HepG2 (cell line): ENCODE measurements around the gene PARP16. TPM values are rescaled to one million over a fixed set of nuclear protein-coding genes. Genes with fewer than 3 reads are reported as not detected.
"Not testable (repeated sequence)": the region's sequence is repeated elsewhere in the genome, so short reads cannot be mapped to it uniquely, and the experiment has no call there.

ENCODE experiments used
- ATAC-seq: fragments of 200-7000 bp; cut with Tn5 transposase; 3 replicates; pipeline ENCODE4 v1.9.1; 2020; ENCODE audit warnings: mild to moderate bottlenecking, moderate library complexity
- BruUV-seq: library from RNA; stranded (reverse); fragments of 400-500 nt; replicated peaks from 2 replicates; lab custom pipeline; 2021; lab: Mats Ljungman, UMichigan
- CTCF ChIA-PET: fragments of 300-600 bp; formaldehyde crosslinking; extraction: SDS; loops from one replicate; lab custom pipeline; 2021; ENCODE audit warnings: low total read pairs, inconsistent platforms, low intra/inter-chr PET ratio; lab: Yijun Ruan, JAX
- POLR2A ChIA-PET: fragments of 350-600 bp; sonication (Branson Sonifier 250); formaldehyde crosslinking; loops from one replicate; lab custom pipeline; 2020; ENCODE audit warnings: antibody characterized with exemption, inconsistent platforms; lab: Yijun Ruan, JAX
- DNase-seq: peaks from one replicate; pipeline ENCODE4 v3.0.0-alpha.2; 2015; ENCODE audit warnings: low spot score
- FAIRE-seq: peaks from 3 replicates; lab custom pipeline; 2011; peaks lifted over from hg19 to GRCh38; lab: Jason Lieb, UNC
- H2AFZ ChIP-seq: one replicate; pipeline ENCODE4 v1.6.1; 2011; ENCODE audit warnings: low read length, inconsistent platforms
- H3K27ac ChIP-seq: fragments of 300-600 bp; 3 replicates; pipeline ENCODE4 v1.8.0; 2011; ENCODE audit warnings: mixed run types, mild to moderate bottlenecking, mixed read lengths, low read length, inconsistent platforms; ENCODE audit not compliant: insufficient read depth; ENCODE audit errors: extremely low read length
- H3K27me3 ChIP-seq, 2 experiments: fragments of 200-600 bp in 1 of 2; 2 replicates in 1 of 2; 3 replicates in 1 of 2; pipeline versions ENCODE4 v1.6.0 to v1.8.0; 2011; ENCODE audit warnings: low read length in 2 of 2, mild to moderate bottlenecking in 2 of 2, moderate library complexity in 2 of 2, inconsistent platforms in 1 of 2; ENCODE audit not compliant: insufficient read depth in 2 of 2, control insufficient read depth in 1 of 2
- H3K36me3 ChIP-seq, 2 experiments: fragments of 200-600 bp in 1 of 2; replicated peaks in 1 of 2; 2 replicates in 1 of 2; 3 replicates in 1 of 2; pipeline versions ENCODE4 v1.5.1 to v1.8.0; 2011; ENCODE audit warnings: low read length in 2 of 2, inconsistent platforms in 1 of 2; ENCODE audit not compliant: insufficient read depth in 2 of 2, control insufficient read depth in 1 of 2
- H3K4me1 ChIP-seq: 2 replicates; pipeline ENCODE4 v1.5.1; 2012; ENCODE audit warnings: low read length, inconsistent platforms; ENCODE audit not compliant: insufficient read depth
- H3K4me2 ChIP-seq: 2 replicates; pipeline ENCODE4 v1.6.0; 2011; ENCODE audit warnings: low read depth, low read length, inconsistent platforms
- H3K4me3 ChIP-seq, 3 experiments: fragments of 200-600 bp in 1 of 3; sonication (generic), shearing (Covaris generic) in 1 of 3; replicated peaks in 1 of 3; 2 replicates each; pipeline ENCODE4 v1.5.1; 2011 to 2016; ENCODE audit warnings: low read length in 3 of 3, inconsistent platforms in 2 of 3, low read depth in 2 of 3, mild to moderate bottlenecking in 2 of 3, control low read depth in 1 of 3, mixed read lengths in 1 of 3; ENCODE audit not compliant: insufficient read depth in 1 of 3
- H3K79me2 ChIP-seq: one replicate; pipeline ENCODE4 v1.6.1; 2011; ENCODE audit warnings: low read length, inconsistent platforms; ENCODE audit not compliant: insufficient read depth
- H3K9ac ChIP-seq: 2 replicates; pipeline ENCODE4 v1.6.0; 2011; ENCODE audit warnings: mild to moderate bottlenecking, low read depth, low read length, inconsistent platforms; ENCODE audit not compliant: insufficient read depth
- H3K9me3 ChIP-seq: 2 replicates; pipeline ENCODE4 v1.5.1; 2012; ENCODE audit warnings: mild to moderate bottlenecking, low read length
- H4K20me1 ChIP-seq: 2 replicates; pipeline ENCODE4 v1.6.0; 2011; ENCODE audit warnings: inconsistent platforms, mild to moderate bottlenecking, low read length, moderate library complexity; ENCODE audit not compliant: insufficient read depth
- DMTF1 ChIP-seq: sonication (generic); formaldehyde crosslinking; IDR thresholded peaks from 2 replicates; pipeline ENCODE4 v1.4.0; 2020; ENCODE audit warnings: mild to moderate bottlenecking, missing genetic modification reagents
- GATAD2A ChIP-seq: IDR thresholded peaks from 2 replicates; pipeline ENCODE4 v1.6.1; 2016
- HES4 ChIP-seq: sonication (generic); formaldehyde crosslinking; IDR thresholded peaks from 2 replicates; pipeline ENCODE4 v1.9.0; 2021; ENCODE audit warnings: mild to moderate bottlenecking, missing genetic modification reagents, borderline replicate concordance
- HHEX ChIP-seq: IDR thresholded peaks from 2 replicates; pipeline ENCODE4 v1.6.1; 2016; ENCODE audit warnings: control low read depth
- LBX2 ChIP-seq: sonication (generic); formaldehyde crosslinking; IDR thresholded peaks from 2 replicates; pipeline ENCODE4 v1.5.0; 2020; ENCODE audit warnings: missing genetic modification reagents, mild to moderate bottlenecking, borderline replicate concordance
- MIER3 ChIP-seq: IDR thresholded peaks from 2 replicates; pipeline ENCODE4 v1.6.1; 2016; ENCODE audit warnings: missing compliant biosample characterization, borderline replicate concordance
- PHF20 ChIP-seq: sonication (generic); formaldehyde crosslinking; IDR thresholded peaks from 2 replicates; pipeline ENCODE4 v1.5.0; 2020; ENCODE audit warnings: mild to moderate bottlenecking, missing genetic modification reagents
- PRDM4 ChIP-seq: sonication (generic); formaldehyde crosslinking; IDR thresholded peaks from 2 replicates; pipeline ENCODE4 v1.9.0; 2021; ENCODE audit warnings: missing genetic modification reagents, borderline replicate concordance
- ZFX ChIP-seq: sonication (generic); formaldehyde crosslinking; IDR thresholded peaks from 2 replicates; pipeline ENCODE4 v1.4.0; 2020; ENCODE audit warnings: mild to moderate bottlenecking, low read depth, missing genetic modification reagents, moderate library complexity
- ZNF597 ChIP-seq: sonication (generic); formaldehyde crosslinking; IDR thresholded peaks from 2 replicates; pipeline ENCODE4 v1.5.0; 2020; ENCODE audit warnings: missing genetic modification reagents
- ZNF781 ChIP-seq: sonication (generic); formaldehyde crosslinking; IDR thresholded peaks from 2 replicates; pipeline ENCODE4 v1.5.1; 2020; ENCODE audit warnings: borderline replicate concordance, mild to moderate bottlenecking, missing genetic modification reagents; ENCODE audit errors: not compliant biosample characterization
- WGBS: methylation state at CpG from one replicate; pipeline ENCODE4 v1.1.6; 2017; ENCODE audit warnings: low lambda C conversion rate; 5-methylcytosine and 5-hydroxymethylcytosine counted together
- in situ Hi-C: cut with HindIII; loops from 2 replicates; pipeline ENCODE4 v1.10.0; 2017; ENCODE audit warnings: low pct_unique_long_range_greater_than_20kb; ENCODE audit not compliant: extremely low pct_ligation_motif_present
- intact Hi-C: fragments of 100-400 bp; cut with micrococcal nuclease; formaldehyde crosslinking; loops from one replicate; pipeline ENCODE4 v1.10.0; 2022; ENCODE audit not compliant: unreplicated experiment
- polyA plus RNA-seq, 8 experiments: library from polyadenylated mRNA; depleted of rRNA in 3 of 8; stranded (reverse) in 7 of 8; unstranded in 1 of 8; fragments of >200 nt; fragmentation: Illumina TruSeq in 4 of 8; extraction: Trizol in 4 of 8; gene quantifications; 2 replicates each; pipeline versions ENCODE4 v1.2.1 to v1.2.3, GENCODE V29; 2011 to 2016; ENCODE audit warnings: low read depth in 4 of 8, missing spikeins in 1 of 8, mixed read lengths in 1 of 8; ENCODE audit not compliant: insufficient read depth in 1 of 8
- total RNA-seq, 5 experiments: library from RNA; depleted of rRNA; stranded (reverse); fragments of >200 nt; fragmentation: Illumina TruSeq; extraction: Trizol; gene quantifications; 2 replicates each; pipeline ENCODE4 v1.2.3, GENCODE V29; 2016; ENCODE audit warnings: low read depth in 1 of 5

Gene PARP16
- total and polyA plus RNA-seq, 2 of the 13 experiments (the other 11 are each of a cell fraction or from before 2014, with no cell fraction given): 6.8 to 7.6 TPM

- in situ Hi-C loops, CTCF ChIA-PET, H3K27ac ChIP-seq, H3K9me3 ChIP-seq, H3K36me3 ChIP-seq, H2AFZ ChIP-seq, intact Hi-C loops, FAIRE-seq, H3K4me2 ChIP-seq, H4K20me1 ChIP-seq, DNase-seq, BruUV-seq, H3K9ac ChIP-seq, ATAC-seq, H3K27me3 ChIP-seq, H3K79me2 ChIP-seq, POLR2A ChIA-PET, H3K4me3 ChIP-seq: not testable (repeated sequence)
- 23% methylated on average over 4 of the region's 10 CpGs for WGBS
- peaks cover 25% of the 10 kb centered on the region for H3K4me1 ChIP-seq
Observed at GRCh38 chr15:65226901-65227300, 59.8 kb downstream of the PARP16 start.

- POLR2A ChIA-PET: no interaction called here
- no peak overlapping the region for H3K4me3 ChIP-seq
- H2AFZ ChIP-seq: no peak overlapping the region
- no peaks in the 10 kb centered on the region for H3K79me2 ChIP-seq
- H3K27me3 ChIP-seq: no peaks in the 10 kb centered on the region; a peak in 1 of 5 replicates
- TF ChIP-seq DMTF1 (CRISPR knock-in tag): no peak
- TF ChIP-seq HES4 (CRISPR knock-in tag): no peak
- TF ChIP-seq LBX2 (CRISPR knock-in tag): no peak
- TF ChIP-seq ZNF597 (CRISPR knock-in tag): no peak
- TF ChIP-seq ZFX: no peak
- TF ChIP-seq MIER3: no peak
- TF ChIP-seq PRDM4 (CRISPR knock-in tag): no peak
- no peak for TF ChIP-seq HHEX
- TF ChIP-seq GATAD2A (CRISPR knock-in tag): no peak
- no peak for TF ChIP-seq PHF20
- no peak for TF ChIP-seq ZNF781 (CRISPR knock-in tag)
- CTCF ChIA-PET: no interaction called here
- H3K9me3 ChIP-seq: no peaks in the 10 kb centered on the region
- no peaks in the 10 kb centered on the region for H3K36me3 ChIP-seq
- FAIRE-seq (no peak), DNase-seq (no peak), ATAC-seq (peak; percentile 62)
- no peak overlapping the region for H3K9ac ChIP-seq
- 83% methylated on average over 3 of the region's 3 CpGs for WGBS
- in situ Hi-C loops: no loop called here
- no TSS peak for BruUV-seq
- H3K27ac ChIP-seq: no peak overlapping the region
- peaks cover 27% of the 10 kb centered on the region for H3K4me1 ChIP-seq
- intact Hi-C loops: no loop called here
- no peak overlapping the region for H3K4me2 ChIP-seq
- no peaks in the 10 kb centered on the region for H4K20me1 ChIP-seq
Observed at GRCh38 chr15:65226221-65226620, 60.5 kb downstream of the PARP16 start.
